Muscle layer of colon (tissue), 2 donors: ENCODE results near the gene HSDL2.
"Not testable (repeated sequence)": the region's sequence is repeated elsewhere in the genome, so short reads cannot be mapped to it uniquely, and the experiment has no call there.

Experiments used
- H3K27ac ChIP-seq: one replicate; pipeline ENCODE4 v1.7.0; 2013; ENCODE audit warnings: low read depth, mild to moderate bottlenecking, low read length, moderate library complexity
- H3K27me3 ChIP-seq, 2 donors: one replicate each; pipeline ENCODE4 v1.7.0; 2013; ENCODE audit warnings: low read length in 2 of 2, mild to moderate bottlenecking in 2 of 2; ENCODE audit not compliant: insufficient read depth in 2 of 2, control insufficient read depth in 1 of 2
- H3K36me3 ChIP-seq: one replicate; pipeline ENCODE4 v1.7.0; 2013; ENCODE audit warnings: mild to moderate bottlenecking, low read length; ENCODE audit not compliant: insufficient read depth
- H3K4me1 ChIP-seq: one replicate; pipeline ENCODE4 v1.7.0; 2013; ENCODE audit warnings: mild to moderate bottlenecking, low read length; ENCODE audit not compliant: insufficient read depth
- H3K4me3 ChIP-seq, 2 donors: one replicate each; pipeline ENCODE4 v1.7.0; 2013; ENCODE audit warnings: low read length in 2 of 2, low read depth in 1 of 2, mild to moderate bottlenecking in 1 of 2, moderate library complexity in 1 of 2
- H3K9ac ChIP-seq: one replicate; pipeline ENCODE4 v1.7.0; 2013; ENCODE audit warnings: low read length
- H3K9me3 ChIP-seq: one replicate; pipeline ENCODE4 v1.7.0; 2013; ENCODE audit warnings: mild to moderate bottlenecking, low read length
- donor health status: abdominal sarcoma.
- donor health status: Adenocarcinoma of cecum.

Gene HSDL2

DNA sequence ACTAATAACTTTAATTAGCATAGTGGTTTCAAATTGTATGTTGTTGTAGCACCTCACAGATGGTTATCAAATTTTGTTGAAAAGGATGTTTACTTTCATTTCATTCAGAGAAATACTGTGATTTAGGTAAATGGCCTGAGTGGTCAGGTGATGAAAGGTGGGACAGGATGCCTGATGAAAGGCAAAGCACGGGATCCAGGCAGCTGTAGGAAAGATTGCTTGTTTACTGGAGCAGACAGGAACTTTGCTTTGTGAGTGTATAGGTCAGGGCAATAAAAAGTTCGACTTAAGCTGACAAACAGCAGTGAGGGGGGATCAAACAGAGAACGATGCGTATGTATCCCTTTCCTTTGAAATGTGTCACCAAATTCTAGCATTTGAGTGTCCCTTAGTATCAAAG, 125.7 kb downstream of the HSDL2 start:
- no peak overlapping the region for H3K9ac ChIP-seq
- H3K9me3 ChIP-seq = no peaks in the 10 kb centered on the region

DNA sequence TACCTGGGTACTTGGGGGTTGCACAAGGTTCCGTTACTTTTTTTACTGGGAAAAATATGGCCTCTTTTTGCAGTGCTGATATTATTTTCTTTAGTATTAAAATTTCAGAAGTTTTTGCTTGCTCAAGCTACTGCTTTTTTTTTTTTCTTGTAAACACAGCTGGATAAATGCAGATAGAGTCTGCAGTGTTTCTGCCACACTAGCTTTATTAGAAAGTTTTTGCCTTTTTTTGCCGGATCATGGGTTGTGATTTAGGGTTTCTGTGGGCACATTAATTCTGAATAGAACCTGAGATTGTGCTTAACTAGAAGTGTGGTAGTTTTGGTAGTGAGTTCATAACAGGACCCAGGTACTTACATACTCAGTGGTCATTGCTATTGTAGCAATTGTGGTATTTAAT, 126.7 kb downstream of the HSDL2 start:
- Histone ChIP-seq H3K27me3 (no peaks in the 10 kb centered on the region), H3K4me1 (no peaks in the 10 kb centered on the region), H3K4me3 (no peak overlapping the region), H3K36me3 (no peaks in the 10 kb centered on the region), H3K9me3 (no peaks in the 10 kb centered on the region), H3K9ac (no peak overlapping the region), H3K27ac (no peak overlapping the region)

More for the DNA sequence above, 125.7 kb downstream of the HSDL2 start:
- no peaks in the 10 kb centered on the region for H3K27me3 ChIP-seq
- no peaks in the 10 kb centered on the region for H3K36me3 ChIP-seq
- no peak overlapping the region for H3K27ac ChIP-seq
- no peaks in the 10 kb centered on the region for H3K4me1 ChIP-seq
- H3K4me3 ChIP-seq = no peak overlapping the region

DNA sequence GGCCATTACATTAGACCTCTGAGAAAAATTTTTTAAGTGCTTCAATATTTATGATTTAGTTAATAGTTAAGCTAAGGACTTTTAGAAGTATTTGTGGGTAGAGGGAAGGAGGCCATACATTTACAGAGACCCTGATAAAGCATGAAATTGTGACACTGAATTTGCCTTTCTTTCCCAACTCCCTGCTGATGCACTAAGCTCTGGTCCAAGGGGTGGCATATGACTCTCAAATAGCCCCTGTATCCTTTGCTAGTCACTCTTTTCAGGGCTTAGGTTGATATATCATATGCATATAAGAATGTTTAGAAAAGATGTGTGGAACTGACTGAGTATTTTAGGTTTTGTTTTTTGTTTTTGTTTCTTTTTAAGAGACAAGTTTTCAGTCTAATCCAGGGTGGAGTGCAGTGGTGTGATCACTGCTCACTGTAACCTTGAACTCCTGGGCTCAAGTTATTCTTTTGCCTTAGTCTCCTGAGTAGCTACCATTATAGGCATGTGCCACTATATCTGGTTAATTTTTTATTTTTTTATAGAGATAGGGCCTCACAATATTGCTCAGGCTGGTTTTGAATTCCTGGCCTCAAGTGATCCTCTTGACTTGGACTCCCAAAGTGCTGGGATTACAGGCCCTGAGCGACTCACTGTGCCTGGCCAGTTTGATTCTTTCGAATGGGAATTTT, 127.2 kb downstream of the HSDL2 start:
- no peaks in the 10 kb centered on the region for H3K27me3 ChIP-seq
- H3K27ac ChIP-seq = no peak overlapping the region
- no peak overlapping the region for H3K4me3 ChIP-seq
- no peaks in the 10 kb centered on the region for H3K9me3 ChIP-seq
- no peaks in the 10 kb centered on the region for H3K4me1 ChIP-seq
- H3K9ac ChIP-seq = no peak overlapping the region
- H3K36me3 ChIP-seq = no peaks in the 10 kb centered on the region

DNA sequence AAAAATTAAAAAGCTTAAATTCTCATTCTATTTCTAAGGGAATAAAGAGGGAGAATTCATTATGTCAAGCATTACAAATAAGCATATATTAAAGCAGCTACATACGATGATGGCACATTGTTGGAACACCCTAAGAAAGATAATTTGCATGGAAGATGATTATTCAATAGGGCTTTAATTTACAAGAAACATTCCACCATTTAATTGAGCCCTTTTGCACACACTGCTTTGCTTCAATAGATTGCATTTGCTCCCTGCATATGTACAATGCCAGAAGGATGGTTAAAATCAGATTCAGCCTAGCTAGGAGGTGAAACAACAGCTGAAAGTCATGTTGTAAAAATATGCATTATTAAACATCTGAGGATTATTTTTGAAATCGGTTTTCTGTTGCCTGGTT, 128.5 kb downstream of the HSDL2 start:
- Histone ChIP-seq H3K9me3 (no peaks in the 10 kb centered on the region), H3K4me3 (no peak overlapping the region), H3K27ac (no peak overlapping the region), H3K27me3 (no peaks in the 10 kb centered on the region), H3K9ac (no peak overlapping the region), H3K36me3 (no peaks in the 10 kb centered on the region), H3K4me1 (no peaks in the 10 kb centered on the region)

DNA sequence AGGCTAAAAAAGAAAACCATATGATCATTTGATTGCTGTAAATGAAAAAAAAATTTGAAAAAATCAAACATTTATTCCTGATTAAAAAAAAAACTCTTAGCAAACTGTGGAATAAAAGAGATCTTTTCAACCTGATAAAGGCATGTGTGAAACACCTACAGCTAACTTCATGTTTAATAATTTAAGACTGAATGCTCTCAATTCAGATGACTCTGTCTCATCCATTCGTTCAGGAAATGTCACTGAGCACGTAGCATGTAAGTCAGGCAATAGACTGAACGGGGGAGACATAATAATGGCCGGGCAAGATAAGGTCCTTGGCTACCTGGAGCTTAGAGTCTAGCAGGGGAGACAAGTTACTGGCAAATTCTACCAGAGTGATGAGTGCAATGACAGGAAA, 132.5 kb downstream of the HSDL2 start:
- not testable (repeated sequence) for H3K9ac ChIP-seq

DNA sequence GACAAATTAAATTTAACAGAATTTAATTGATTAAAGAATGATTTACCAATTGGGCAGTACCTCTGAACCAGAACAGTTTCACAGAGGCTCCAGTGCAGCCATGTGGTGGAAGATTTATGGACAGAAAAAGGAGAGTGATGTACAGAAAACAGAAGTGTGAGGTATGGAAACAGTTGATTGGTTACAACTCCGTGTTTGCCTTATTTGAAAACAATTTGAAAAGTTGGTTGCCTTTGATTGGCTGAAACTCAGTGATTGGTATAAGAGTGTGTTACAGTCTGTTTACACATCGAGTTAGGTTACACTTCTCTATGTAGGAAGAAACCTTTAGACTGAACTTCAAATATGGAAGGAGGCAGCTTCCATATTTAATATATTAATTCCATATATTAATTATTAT, 136.9 kb downstream of the HSDL2 start:
- H3K27ac ChIP-seq = no peak overlapping the region
- no peaks in the 10 kb centered on the region for H3K9me3 ChIP-seq
- H3K4me3 ChIP-seq = no peak overlapping the region
- no peaks in the 10 kb centered on the region for H3K36me3 ChIP-seq
- no peak overlapping the region for H3K9ac ChIP-seq
- H3K4me1 ChIP-seq = no peaks in the 10 kb centered on the region
- no peaks in the 10 kb centered on the region for H3K27me3 ChIP-seq

More for the DNA sequence above, 132.5 kb downstream of the HSDL2 start:
- H3K36me3 ChIP-seq, H3K27ac ChIP-seq, H3K9me3 ChIP-seq, H3K4me3 ChIP-seq, H3K4me1 ChIP-seq, H3K27me3 ChIP-seq: not testable (repeated sequence)

DNA sequence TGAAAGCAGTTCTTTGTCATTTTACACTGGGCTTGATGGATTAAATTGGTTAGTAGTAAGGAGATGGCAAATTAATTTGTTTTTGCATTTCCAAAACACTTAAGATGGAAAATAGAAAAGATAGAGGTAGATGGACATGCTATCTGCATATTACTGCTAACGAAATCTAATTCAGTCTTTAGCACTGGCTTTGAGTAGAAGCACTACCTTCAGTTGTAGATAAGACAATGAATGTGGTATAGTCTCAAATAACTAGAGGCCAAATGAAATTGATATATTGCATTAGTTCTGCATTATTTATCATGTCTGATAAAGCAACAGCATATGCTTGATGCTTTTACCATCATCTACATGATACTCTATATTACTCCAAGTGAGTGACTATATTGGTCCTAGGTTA, 140.2 kb downstream of the HSDL2 start:
- no peaks in the 10 kb centered on the region for H3K9me3 ChIP-seq

DNA sequence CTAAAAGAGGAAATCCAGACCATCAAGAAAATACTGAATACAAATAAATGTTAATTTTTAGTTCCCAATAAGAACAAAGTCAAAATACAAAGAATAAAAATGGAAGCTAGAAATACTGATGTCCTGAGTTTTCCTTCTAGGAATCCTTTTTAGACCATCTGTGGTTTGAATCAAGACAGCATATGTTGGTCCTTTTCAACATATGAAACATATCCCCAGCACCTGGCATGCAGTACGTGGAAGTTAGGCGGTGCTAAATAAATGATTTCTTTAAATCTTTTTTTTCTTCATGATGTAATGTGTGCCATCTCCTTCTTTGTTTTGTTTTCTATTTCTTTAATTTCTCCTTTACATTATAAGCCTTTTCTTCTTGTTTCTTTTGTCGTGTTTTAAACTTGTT, 140.7 kb downstream of the HSDL2 start:
- H3K4me3 ChIP-seq = no peak overlapping the region
- no peak overlapping the region for H3K27ac ChIP-seq
- no peaks in the 10 kb centered on the region for H3K27me3 ChIP-seq
- no peaks in the 10 kb centered on the region for H3K36me3 ChIP-seq
- H3K4me1 ChIP-seq = no peaks in the 10 kb centered on the region
- H3K9me3 ChIP-seq = no peaks in the 10 kb centered on the region
- no peak overlapping the region for H3K9ac ChIP-seq

More for the DNA sequence above, 140.2 kb downstream of the HSDL2 start:
- H3K27me3 ChIP-seq = no peaks in the 10 kb centered on the region
- no peak overlapping the region for H3K27ac ChIP-seq
- H3K4me3 ChIP-seq = no peak overlapping the region
- no peak overlapping the region for H3K9ac ChIP-seq
- H3K36me3 ChIP-seq = no peaks in the 10 kb centered on the region
- no peaks in the 10 kb centered on the region for H3K4me1 ChIP-seq
